HS-27A (cell line): ENCODE data around the gene XYLT1.

Source experiments
- DNase-seq: peaks from one replicate; pipeline ENCODE4 v3.0.0-alpha.2; 2012; ENCODE audit warnings: low read depth, missing footprints

The XYLT1 gene

DNA sequence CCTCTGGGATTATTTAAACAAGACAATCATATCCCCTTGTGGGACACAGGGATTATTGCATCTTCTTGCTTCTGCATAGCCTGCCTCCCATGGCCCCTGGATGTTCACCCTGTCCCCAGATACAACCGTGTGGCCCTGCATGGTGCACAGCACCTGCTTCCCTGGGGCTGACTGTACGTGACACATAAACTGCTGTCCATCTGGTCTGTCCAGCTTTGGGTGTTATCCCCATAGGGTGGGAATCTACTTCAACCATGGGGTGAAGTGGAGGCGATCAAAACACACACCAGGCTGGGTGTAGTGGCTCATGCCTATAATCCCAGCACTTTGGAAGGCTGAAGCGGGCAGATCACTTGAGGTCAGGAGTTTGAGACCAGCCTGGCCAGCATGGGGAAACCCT is 138.8 kb downstream of the XYLT1 start:
- DNase-seq: no peak

DNA sequence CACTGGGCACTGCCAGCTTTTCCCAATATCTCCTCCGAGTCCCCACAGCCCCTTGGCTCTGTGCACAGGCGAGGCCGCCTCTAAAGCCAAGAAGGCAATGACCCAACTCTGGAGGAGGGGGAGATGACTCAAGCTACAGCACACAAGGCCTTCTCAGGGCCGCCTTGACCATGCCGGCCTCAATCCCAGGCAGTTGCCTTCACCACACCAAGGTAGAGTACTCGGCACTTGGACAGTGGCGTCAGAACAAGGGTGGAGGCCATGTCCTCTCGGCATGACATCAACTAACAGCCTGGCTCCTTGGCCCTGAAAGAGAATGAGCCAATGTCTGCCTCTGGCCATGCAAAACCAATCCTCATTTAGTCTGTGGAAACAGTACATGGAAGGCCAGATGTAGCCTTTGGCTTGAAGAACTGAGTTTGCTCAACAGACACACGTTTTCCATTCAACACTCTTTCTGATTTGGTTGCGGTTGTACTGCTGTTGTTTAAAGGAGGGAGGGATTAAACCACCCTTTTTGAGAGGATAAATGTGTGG is 139.6 kb downstream of the XYLT1 start:
- DNase-seq: no peak

- DNase-seq: no peak
These were observed 140.7 kb downstream of the XYLT1 start for GRCh38 chr16:17330044-17330443.

GRCh38 chr16:17329391-17329790 is 141.4 kb downstream of the XYLT1 start:
- no peak for DNase-seq

- DNase-seq: no peak
These were observed 141.8 kb downstream of the XYLT1 start for GRCh38 chr16:17328932-17329331.

DNA sequence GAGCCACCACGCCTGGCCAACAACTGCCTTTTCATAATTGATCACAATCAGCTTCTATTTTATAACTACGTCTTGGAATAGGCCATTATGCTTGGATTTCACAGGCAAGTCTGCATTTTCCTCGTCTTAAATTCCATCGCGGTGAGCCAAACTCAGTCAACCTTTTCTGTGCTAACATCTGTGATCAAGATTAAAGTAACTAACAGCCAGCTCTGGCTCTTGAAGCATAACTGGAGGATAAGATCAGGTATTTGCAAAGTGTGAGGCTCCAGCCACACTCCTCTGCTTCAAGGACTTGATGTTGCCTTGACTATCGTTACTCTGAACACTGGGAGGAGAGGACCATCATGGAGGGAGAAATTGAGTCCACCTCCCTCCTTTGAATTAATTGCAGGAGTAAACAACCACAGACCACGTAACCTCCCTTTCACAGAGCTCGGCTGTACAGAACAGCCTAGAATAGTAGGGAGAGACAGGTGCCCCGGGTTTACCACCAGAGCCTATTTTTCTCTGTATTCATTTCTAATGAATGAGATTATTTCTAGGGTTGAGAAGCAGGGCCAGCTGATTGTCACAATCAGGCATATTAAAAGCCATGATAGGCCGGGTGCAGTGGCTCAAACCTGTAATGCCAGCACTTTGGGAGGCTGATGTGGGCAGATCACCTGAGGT is 143.0 kb downstream of the XYLT1 start:
- DNase-seq: no peak

DNA sequence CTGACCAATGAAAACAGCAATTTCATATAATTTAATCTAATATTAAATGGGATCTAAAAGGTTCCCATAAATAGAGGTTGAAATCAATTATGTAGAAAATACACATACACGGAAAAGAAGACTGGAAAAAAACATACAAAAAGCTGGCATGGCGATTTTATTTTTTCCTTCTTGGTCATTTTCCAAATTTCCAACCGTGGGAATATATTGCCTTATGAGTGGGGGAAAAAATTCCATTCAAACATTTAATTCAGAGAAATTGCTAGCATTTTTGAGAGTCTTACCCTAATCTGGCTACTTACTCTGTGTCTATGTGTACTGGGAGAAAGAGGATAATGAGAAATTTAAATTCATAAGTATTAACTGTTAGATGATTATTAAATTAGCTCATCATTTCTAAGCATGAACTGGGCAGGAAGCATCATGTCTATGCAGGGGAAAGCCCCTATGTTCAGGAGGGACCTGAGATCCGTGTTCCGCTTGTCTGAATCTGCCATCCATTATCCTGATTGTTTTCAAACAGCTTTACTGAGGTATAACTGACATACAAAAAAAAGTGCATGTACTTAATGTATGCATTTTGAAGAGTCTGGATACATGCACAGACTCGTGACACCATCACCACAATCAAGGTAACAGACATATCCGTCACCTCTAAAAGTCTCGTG is 145.2 kb downstream of the XYLT1 start:
- no peak for DNase-seq

GRCh38 chr16:17324451-17324850 is 146.3 kb downstream of the XYLT1 start:
- DNase-seq: no peak

- DNase-seq: no peak
These were observed 147.6 kb downstream of the XYLT1 start for GRCh38 chr16:17323171-17323570.

DNA sequence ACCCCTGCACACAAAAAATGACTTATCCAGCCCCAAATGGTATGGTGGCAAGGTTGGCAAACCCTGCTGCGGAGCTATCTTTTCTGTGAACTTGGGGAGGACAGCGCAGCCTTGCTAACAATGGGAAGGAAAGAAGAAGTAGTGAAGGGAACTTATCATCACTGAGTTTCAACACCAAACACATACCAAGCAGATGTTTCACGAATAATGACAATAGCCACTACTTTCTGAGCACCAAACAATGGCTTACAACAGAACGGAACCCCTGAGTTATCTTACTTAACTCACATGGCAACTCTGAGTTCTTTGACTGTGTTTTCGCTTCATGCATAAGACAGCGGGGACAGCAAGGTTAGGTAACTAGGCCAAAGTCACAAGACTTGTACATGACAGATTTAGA is 148.9 kb downstream of the XYLT1 start:
- DNase-seq: no peak

- no peak for DNase-seq
These were observed 150.8 kb downstream of the XYLT1 start for GRCh38 chr16:17320009-17320408.

DNA sequence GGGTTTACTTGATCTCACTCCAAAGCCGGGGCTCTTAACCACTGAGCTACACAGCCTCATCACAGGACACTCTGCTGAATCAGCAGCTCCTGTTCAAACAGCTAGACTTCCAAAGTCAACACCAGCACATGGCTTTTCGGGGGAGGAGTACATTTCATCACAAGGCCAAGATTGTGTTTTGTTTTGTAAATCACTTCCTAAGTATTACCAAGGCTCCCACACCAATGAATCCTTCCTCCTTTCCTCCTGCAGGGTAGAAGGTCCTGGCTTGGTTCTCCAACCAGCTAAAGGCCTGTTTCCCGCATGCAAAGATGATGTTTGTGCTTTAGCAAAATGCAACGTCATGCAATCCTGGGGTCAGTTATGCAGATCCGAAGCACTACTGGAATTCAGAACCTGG is 152.5 kb downstream of the XYLT1 start:
- no peak for DNase-seq

- no peak for DNase-seq
These were observed 154.8 kb downstream of the XYLT1 start for GRCh38 chr16:17316005-17316404.

GRCh38 chr16:17313793-17314547 is 156.8 kb downstream of the XYLT1 start:
- DNase-seq: no peak

GRCh38 chr16:17313085-17313611 is 157.6 kb downstream of the XYLT1 start:
- no peak for DNase-seq

DNA sequence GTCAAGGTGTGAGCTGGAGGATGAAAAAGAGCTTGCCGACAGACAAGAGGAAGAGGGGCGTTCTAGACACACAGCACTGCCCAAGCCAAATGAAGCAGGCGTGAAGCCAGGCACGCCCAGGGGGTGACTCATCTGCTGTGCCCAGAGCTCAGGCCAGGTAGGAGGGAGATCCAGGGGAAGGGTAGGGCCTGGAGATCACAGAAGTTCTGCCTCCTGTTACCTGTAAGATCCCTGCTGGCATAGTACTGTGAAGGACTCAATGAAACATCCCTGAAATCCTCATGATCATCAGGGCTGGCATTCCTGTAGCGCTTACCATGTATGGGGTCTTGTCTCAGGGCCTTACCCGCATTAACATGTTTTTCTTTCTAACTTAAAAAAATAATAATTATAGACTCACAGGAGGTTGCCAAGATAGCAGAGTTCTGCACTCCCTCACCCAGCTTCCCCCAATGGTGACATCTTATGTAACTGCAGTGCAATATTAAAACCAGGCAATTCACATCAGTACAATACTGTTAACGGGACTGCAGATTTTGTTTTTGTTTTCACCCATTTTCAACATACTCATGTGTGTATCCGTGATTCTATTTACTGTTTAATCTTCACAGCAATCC is 158.6 kb downstream of the XYLT1 start:
- no peak for DNase-seq

GRCh38 chr16:17311333-17312093 is 159.2 kb downstream of the XYLT1 start:
- no peak for DNase-seq

- DNase-seq: no peak
These were observed 161.2 kb downstream of the XYLT1 start for GRCh38 chr16:17309510-17309909.

- no peak for DNase-seq
These were observed 162.6 kb downstream of the XYLT1 start for GRCh38 chr16:17308186-17308585.

GRCh38 chr16:17307504-17307903 is 163.3 kb downstream of the XYLT1 start:
- no peak for DNase-seq

GRCh38 chr16:17306745-17307144 is 164.0 kb downstream of the XYLT1 start:
- DNase-seq: no peak
